ENCODE measurements around the gene SNPH.

Gene SNPH

DNA sequence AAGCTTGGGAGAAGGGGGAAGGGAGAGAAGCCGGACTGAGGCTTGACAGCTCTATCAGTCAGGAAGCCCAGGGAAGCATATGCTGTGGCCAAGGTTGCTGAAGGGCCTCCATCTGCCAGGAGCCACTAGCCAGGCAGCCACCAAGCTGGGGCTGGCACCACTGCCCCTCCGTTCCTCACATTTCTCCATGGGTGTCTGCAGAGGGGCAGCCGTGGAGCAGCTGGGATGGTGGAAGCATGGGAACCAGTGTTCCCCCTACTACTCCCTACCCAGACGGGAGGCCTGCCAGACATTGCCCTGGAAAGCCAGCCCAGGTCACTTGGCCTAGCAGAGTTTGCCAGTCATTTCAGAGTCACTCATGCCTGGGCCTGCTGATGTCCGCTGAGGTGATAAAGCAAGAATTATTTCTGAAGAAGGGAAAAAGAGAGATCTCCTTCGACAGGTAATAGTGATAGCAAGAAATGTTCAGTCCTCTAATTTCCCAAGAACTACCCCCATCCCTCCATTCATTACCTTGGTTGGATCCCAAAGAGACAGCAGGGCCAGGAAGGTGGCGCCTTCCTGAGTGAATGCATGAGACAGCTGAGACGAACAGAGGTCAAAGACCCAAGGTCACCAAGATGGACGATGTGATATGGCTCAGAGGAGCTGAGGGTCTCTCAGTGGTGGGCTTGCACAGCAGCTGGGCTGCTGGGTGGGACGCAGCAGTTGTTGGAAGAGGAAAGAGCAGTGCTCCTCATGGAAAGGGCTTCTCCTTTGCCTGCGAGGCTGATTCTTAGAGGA, 21.9 kb downstream of the SNPH start:
- no peak for DNase-seq

- no peak for DNase-seq
Observed at GRCh38 chr20:1291191-1291741, 25.2 kb downstream of the SNPH start.

DNA sequence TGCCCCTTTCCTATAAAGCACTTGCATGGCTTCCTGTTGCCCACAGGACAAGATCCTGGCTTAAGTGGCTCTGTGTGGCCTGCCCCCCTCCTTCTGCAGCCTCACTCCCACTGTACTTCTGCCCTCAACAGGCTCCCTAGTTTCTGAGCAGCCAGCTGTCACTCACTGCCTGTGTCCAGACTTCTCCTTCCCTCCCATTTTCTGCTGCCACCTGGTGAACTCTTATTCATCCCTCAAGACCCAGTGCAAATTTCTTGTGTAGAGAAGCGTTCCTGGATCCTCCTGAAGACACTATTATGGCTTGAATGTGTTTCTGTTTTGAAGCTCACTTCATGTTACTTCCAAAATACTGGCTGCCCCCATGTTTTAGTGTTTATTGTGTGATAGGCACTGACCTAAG, 26.5 kb downstream of the SNPH start:
- no peak for DNase-seq

- DNase-seq = no peak
Observed at GRCh38 chr20:1293641-1294379, 27.7 kb downstream of the SNPH start.

GRCh38 chr20:1294497-1294896, 28.4 kb downstream of the SNPH start:
- DNase-seq = no peak

- no peak for DNase-seq
Observed at GRCh38 chr20:1295276-1295930, 29.3 kb downstream of the SNPH start.

DNA sequence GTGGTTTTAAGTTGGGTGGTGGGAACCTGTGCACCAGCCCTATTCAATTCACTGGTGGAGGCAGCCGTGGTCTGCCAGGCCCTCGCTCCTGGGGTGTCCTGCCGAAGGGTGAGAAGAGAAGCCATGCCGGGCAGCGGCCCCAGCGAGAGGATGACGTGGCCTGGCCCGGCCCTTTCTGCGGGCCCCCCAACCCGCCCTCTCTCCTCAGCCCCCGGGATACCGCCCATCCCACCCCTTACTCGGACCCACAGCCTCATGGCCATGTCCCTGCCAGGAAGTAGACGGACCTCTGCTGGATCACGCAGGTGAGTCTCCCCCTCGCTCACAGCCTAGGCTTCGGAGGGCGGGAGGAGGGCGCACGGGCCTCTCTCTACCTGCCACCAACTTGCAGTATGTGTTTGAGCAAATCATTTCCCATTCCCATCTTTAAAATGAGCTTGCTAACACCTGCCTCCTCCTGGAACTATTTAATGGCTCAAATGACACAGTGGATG, 30.1 kb downstream of the SNPH start:
- no peak for DNase-seq

DNA sequence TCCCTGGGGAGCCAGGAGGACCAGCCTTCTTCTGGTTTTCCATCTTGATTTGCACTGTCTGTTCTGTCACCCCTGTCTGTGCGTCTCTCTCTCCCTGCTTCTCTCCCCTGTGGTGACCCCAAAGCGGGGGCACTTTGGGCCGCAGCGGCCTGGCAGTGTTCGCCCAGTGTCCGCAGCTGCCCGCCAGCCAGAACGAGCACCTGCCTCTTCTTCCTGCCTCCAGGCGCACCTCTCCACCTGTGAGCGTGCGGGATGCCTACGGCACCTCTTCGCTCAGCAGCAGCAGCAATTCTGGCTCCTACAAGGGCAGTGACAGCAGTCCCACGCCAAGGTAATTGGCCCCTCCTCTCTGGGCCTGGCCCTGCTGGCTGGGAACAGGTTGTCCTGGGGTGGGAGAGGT, 30.8 kb downstream of the SNPH start:
- no peak for DNase-seq

- DNase-seq = no peak
Observed at GRCh38 chr20:1297486-1297885, 31.4 kb downstream of the SNPH start.

DNA sequence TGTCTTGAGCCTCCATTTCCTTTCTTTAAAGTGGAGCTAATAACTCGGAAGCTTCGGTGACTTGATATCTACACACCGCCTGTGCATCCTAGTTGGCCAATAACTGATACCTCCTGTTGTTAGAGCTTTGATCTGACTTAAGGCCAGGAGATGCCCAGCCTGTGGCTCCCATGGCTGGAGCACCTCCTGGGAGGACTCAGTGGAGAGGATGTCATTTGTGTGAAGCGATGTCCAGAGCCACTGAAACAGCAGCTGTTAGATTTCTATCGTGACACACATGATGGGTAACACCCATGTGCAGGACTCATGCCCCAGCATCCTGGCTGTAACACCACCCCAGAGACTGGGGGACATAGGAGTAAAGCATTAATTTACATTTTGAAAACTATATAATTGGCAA, 32.1 kb downstream of the SNPH start:
- DNase-seq = no peak

DNA sequence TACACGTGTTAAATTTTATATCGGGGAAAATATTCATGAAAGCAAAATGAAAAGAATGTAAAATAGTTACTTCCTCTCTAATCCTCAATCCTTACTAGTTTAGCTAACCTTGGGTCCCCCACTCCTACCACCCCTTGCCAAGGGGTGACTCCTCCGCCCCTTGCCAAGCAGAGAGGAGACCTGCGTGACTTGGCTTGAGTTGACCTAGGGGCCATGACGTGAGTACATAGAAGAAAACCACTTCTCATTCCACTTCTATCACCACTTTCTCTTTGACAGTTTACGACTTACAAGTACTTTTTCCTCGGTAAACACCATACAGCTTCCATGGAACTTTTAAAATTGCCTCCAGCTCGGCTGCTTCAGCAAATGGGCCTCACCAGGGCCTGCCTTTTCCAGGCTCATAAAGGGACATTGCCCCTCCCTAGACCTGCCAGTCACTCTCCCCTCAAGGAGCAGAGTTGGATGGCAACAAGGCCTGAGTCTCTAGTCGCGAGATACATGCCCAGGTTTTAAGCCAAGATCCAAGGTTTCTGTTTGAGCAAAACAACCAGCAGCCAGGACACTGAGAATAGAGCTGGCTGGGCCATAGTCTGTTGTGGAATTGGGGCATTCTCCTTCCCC, 32.9 kb downstream of the SNPH start:
- no peak for DNase-seq

DNA sequence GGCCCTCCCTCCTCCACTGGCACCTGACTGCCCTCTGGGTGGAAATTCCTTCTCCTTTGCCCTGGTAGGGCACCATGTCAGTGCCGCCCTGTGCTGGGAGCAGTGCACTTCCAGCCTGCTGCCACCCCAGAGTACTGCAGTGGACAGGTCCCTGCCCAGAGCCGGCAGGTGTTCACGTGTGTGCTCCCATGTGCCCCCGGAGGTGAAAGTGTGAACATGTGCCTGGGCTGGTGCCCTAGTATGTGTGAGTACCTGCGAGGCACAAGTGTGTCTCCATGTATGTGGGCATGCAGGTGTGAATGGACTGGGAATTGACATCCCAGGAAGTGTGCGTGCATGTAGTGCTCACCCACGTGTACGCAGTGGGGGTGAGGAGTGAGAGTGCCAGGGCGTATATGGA, 33.4 kb downstream of the SNPH start:
- peak; percentile 28 for DNase-seq

GRCh38 chr20:1300083-1300840, 34.2 kb downstream of the SNPH start:
- DNase-seq = no peak

- peak; percentile 49 for DNase-seq
Observed at GRCh38 chr20:1301031-1301529, 35.0 kb downstream of the SNPH start.

DNA sequence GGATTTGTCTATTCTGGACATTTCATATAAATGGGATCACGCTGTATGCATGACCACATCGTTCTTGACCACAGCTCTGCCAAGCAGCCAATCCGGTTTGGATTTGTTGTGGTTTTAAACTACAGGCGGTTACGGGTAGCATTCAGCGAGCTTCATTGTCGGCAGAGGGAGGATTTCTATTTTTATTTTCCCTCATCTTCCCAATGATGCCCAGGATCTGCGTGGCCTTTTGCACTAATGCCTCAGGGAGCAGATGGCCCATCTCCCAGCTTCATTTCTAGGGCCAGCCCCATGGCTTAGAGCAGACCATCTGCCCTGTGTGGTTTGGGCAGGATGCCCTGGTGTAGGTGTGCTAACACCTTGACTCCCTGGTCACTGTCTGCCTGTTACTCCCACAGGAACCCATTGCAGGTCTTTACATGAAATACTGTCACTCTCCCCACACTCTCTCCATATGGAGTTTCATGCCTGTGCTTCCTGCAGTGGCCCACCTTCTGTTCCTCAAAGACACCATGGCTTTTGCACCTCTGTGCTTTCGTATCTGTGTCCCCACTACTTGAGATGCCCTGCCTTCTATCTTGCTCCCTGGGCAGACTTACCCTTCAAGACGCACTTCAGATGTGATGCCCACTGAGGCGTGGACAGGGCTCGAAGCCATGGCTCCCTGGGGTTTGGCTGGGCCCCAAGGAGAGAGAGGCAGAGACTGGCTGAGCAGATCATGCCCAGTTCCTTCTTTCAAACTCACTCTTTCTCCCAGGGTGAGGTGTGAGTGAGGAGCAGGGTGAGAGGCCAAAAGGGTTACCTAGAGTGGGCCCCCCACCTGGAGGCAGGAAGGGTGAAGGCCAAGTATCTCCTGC, 36.8 kb downstream of the SNPH start:
- DNase-seq = no peak

DNA sequence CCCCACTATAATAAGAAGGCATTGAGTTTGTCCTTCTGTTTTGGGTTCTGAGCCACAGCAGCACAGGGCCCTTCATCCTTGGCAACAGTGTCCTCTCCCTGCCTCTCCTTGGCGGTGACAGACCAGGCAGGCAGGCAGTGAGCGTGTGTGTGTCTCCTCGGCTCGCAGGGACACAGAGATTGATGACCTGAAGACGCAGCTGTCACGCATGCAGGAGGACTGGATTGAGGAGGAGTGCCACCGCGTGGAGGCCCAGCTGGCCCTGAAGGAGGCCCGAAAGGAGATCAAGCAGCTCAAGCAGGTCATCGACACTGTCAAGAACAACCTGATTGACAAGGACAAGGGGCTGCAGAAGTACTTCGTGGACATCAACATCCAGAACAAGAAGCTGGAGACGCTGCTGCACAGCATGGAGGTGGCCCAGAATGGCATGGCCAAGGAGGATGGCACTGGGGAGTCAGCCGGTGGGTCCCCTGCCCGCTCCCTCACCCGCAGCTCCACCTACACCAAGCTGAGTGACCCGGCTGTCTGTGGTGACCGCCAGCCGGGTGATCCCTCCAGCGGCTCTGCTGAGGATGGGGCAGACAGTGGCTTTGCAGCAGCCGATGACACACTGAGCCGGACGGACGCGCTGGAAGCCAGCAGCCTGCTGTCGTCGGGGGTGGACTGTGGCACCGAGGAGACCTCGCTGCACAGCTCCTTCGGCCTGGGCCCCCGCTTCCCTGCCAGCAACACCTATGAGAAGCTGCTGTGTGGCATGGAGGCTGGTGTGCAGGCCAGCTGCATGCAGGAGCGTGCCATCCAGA, 38.8 kb downstream of the SNPH start:
- no peak for DNase-seq

DNA sequence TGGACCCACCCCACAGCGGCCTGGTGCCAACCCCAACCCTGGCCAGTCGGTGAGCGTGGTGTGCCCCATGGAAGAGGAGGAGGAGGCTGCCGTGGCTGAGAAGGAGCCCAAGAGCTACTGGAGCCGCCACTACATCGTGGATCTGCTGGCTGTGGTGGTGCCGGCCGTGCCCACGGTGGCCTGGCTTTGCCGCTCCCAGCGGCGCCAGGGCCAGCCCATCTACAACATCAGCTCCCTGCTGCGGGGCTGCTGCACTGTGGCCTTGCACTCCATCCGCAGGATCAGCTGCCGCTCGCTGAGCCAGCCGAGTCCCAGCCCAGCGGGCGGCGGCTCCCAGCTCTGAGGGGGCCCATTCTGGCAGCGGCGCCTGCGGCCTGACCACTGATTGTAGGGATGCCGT, 39.6 kb downstream of the SNPH start:
- no peak for DNase-seq

- DNase-seq = no peak
Observed at GRCh38 chr20:1306316-1307135, 40.4 kb downstream of the SNPH start.

GRCh38 chr20:1307171-1307570, 41.1 kb downstream of the SNPH start:
- DNase-seq = no peak
